WTC11 (cell line): ENCODE measurements around the gene MED12L.

Experiments
- CREM ChIP-seq: sonication (generic); formaldehyde crosslinking; IDR thresholded peaks from 2 replicates; pipeline ENCODE4 v1.8.1; 2022; ENCODE audit warnings: mild to moderate bottlenecking, missing genetic modification reagents, moderate library complexity
- IRF2 ChIP-seq: sonication (generic); formaldehyde crosslinking; IDR thresholded peaks from 2 replicates; pipeline ENCODE4 v1.8.0; 2022; ENCODE audit warnings: low read depth, missing genetic modification reagents, borderline replicate concordance
- NR1H2 ChIP-seq: sonication (generic); formaldehyde crosslinking; IDR thresholded peaks from 2 replicates; pipeline ENCODE4 v1.9.0; 2021; ENCODE audit warnings: mild to moderate bottlenecking, moderate library complexity, missing genetic modification reagents
- NR3C1 ChIP-seq: sonication (generic); formaldehyde crosslinking; conservative IDR thresholded peaks from 2 replicates; pipeline ENCODE4 v1.8.1; 2023; ENCODE audit warnings: low read depth, mild to moderate bottlenecking, missing genetic modification reagents
- TEAD4 ChIP-seq: sonication (generic); formaldehyde crosslinking; IDR thresholded peaks from 2 replicates; pipeline ENCODE4 v1.8.0; 2022; ENCODE audit warnings: mild to moderate bottlenecking, missing genetic modification reagents
- TF ChIP-seq, protein P1 (sequence below): sonication (generic); formaldehyde crosslinking; IDR thresholded peaks from 2 replicates; pipeline ENCODE4 v1.8.0; 2022; ENCODE audit warnings: mild to moderate bottlenecking, missing genetic modification reagents
- TF ChIP-seq, protein P2 (sequence below): fragments of 200-600 bp; IDR thresholded peaks from 2 replicates; pipeline ENCODE4 v1.8.0; 2022; ENCODE audit warnings: antibody characterized with exemption
- TF ChIP-seq, protein P3 (sequence below): sonication (generic); formaldehyde crosslinking; conservative IDR thresholded peaks from 2 replicates; pipeline ENCODE4 v1.8.1; 2022; ENCODE audit warnings: mild to moderate bottlenecking, missing genetic modification reagents

DNA sequence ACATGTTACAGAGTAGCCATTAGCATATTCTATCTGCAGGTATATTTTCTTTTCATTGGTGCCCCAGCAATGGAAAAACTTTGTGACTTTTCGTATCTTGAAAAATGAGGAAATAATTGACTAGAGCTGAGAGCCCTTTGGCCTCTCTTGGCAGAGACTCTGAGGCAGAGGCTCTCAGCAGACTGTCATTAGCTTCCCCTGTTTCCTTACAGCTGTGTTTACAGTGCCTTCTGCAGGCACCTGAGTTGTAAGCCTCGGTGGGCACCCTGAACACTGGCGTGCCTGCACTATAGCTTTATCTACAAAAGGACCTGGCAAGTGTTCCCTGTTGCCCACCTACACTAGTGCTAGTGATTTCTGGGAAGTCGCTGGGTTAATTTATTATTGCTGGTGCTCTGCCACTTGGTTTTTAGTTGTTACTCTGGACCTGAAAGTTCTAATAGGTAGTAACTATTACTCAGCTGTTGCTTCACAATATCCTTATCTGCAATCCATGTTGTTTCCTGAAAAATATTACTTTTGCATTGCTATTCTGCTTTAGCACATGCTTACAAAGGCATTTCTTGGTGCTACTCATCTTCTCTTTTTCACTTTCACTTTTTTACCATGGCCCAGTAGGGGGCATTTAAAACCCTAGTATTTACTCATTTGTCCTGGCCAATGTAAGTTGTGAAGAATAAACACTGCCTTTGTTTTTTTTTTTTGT, 125.4 kb downstream of the MED12L start:
- TF ChIP-seq IRF2 (CRISPR knock-in tag) (no peak), NR1H2 (CRISPR knock-in tag) (no peak), NR3C1 (CRISPR knock-in tag) (no peak), CREM (CRISPR knock-in tag) (no peak), TEAD4 (no peak)
- TF ChIP-seq, protein P1, sequence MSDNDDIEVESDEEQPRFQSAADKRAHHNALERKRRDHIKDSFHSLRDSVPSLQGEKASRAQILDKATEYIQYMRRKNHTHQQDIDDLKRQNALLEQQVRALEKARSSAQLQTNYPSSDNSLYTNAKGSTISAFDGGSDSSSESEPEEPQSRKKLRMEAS: no peak
- TF ChIP-seq, protein P2, sequence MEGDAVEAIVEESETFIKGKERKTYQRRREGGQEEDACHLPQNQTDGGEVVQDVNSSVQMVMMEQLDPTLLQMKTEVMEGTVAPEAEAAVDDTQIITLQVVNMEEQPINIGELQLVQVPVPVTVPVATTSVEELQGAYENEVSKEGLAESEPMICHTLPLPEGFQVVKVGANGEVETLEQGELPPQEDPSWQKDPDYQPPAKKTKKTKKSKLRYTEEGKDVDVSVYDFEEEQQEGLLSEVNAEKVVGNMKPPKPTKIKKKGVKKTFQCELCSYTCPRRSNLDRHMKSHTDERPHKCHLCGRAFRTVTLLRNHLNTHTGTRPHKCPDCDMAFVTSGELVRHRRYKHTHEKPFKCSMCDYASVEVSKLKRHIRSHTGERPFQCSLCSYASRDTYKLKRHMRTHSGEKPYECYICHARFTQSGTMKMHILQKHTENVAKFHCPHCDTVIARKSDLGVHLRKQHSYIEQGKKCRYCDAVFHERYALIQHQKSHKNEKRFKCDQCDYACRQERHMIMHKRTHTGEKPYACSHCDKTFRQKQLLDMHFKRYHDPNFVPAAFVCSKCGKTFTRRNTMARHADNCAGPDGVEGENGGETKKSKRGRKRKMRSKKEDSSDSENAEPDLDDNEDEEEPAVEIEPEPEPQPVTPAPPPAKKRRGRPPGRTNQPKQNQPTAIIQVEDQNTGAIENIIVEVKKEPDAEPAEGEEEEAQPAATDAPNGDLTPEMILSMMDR: no peak
- TF ChIP-seq, protein P3, sequence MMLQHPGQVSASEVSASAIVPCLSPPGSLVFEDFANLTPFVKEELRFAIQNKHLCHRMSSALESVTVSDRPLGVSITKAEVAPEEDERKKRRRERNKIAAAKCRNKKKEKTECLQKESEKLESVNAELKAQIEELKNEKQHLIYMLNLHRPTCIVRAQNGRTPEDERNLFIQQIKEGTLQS (CRISPR knock-in tag): no peak
